ENCODE results near the gene KSR2.

DNA sequence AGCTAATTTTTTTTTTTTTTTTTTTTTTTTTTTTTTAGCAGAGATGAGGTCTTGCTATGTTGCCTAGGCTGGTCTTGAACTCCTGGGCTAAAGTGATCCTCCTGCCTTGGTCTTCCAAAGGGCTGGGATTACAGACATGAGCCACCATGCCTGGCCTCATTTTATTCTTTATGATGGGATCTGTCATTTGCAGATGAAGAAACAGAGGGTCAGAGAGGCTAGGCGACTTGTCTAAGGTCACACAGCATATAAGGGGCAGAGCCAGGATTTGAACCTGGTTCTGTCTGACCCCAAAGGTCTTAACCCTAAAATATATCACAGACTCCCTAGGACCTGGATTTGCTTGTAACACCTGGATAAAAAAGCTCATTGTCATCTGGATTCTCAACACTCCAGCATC, 282.6 kb downstream of the KSR2 start:
- TF ChIP-seq POLR2A (IDR thresholded peaks at IDR 0.05; ENCODE audit: low read depth, low read length): no peak
- TF ChIP-seq TAF1 (IDR thresholded peaks at IDR 0.05; ENCODE audit: low read depth, low read length): no peak
- no peak for TF ChIP-seq SPI1 (IDR thresholded peaks at IDR 0.05; ENCODE audit: low read depth, low read length)
- TF ChIP-seq POU2F2 (IDR thresholded peaks at IDR 0.05; ENCODE audit: low read depth, low read length): no peak
- TF ChIP-seq POLR2AphosphoS5 (IDR thresholded peaks at IDR 0.05; ENCODE audit: low read depth, low read length): no peak

Measured in GM12891 (cell line).